Peyer's patch (tissue), 4 donors: ENCODE measurements around the gene DRD2. TPM values are rescaled to one million over a fixed set of nuclear protein-coding genes. Genes with fewer than 3 reads are reported as not detected.

Source experiments
- DNase-seq, 3 donors: peaks; one replicate each; pipeline ENCODE4 v3.0.0-alpha.2; 2017 to 2019
- H3K27ac ChIP-seq, 4 donors: fragments of 200-600 bp; sonication (generic); one replicate each; pipeline ENCODE4 v1.5.1; 2016 to 2019
- H3K27me3 ChIP-seq, 2 donors: fragments of 200-600 bp; sonication (generic); one replicate each; pipeline ENCODE4 v1.5.1; 2019
- H3K36me3 ChIP-seq, 3 donors: fragments of 200-600 bp; sonication (generic); one replicate each; pipeline ENCODE4 v1.5.1; 2016 to 2019
- H3K4me1 ChIP-seq, 4 donors: fragments of 200-600 bp; sonication (generic); one replicate each; pipeline ENCODE4 v1.5.1; 2016 to 2019
- H3K4me3 ChIP-seq, 4 donors: fragments of 200-600 bp; sonication (generic); 1 replicate in 3 of 4; 2 replicates in 1 of 4; pipeline ENCODE4 v1.5.1; 2016 to 2019; ENCODE audit warnings: mild to moderate bottlenecking in 1 of 4
- H3K9me3 ChIP-seq, 4 donors: fragments of 200-600 bp; sonication (generic); one replicate each; pipeline ENCODE4 v1.5.1; 2016 to 2019; ENCODE audit warnings: mild to moderate bottlenecking in 1 of 4
- CTCF ChIP-seq, 6 experiments: fragments of 450-650 bp in 4 of 6; fragments of 200-600 bp in 2 of 6; sonication (generic) in 1 of 6; IDR thresholded peaks; one replicate each; pipeline ENCODE4 v1.5.1; 2017 to 2019; ENCODE audit warnings: antibody characterized with exemption in 6 of 6, mild to moderate bottlenecking in 3 of 6, moderate library complexity in 1 of 6
- POLR2A ChIP-seq, 2 donors: fragments of 450-650 bp; IDR thresholded peaks; one replicate each; pipeline ENCODE4 v1.5.1; 2017; ENCODE audit warnings: antibody characterized with exemption in 2 of 2, mild to moderate bottlenecking in 2 of 2, moderate library complexity in 2 of 2
- total RNA-seq, 4 donors: library from RNA; depleted of rRNA; stranded (reverse); fragments of >200 nt; gene quantifications; one replicate each; pipeline ENCODE4 v1.1.0, GENCODE V29; 2016

The DRD2 gene
- total RNA-seq, 4 donors from 2014 or later = not detected

DNA sequence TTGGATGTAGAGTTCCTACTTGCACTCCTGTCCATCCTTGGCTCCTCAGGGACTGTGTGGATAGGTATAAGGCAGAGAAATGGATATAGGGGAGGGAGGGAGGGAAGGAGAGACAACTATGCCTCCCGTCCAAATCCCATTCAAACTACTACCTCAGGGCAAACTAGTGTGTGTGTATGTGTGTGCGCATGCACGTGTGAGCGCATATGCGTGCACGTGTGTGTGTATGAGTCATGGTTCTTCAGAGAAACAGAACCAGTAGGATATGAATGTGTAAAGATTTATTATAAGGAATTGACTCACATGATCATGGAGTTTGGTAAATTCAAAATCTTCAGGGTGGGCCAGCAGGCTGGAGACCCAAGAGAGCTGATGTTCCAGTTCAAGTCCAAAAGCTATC, 42.2 kb upstream of the DRD2 start:
- TF ChIP-seq CTCF (IDR thresholded peaks at IDR 0.05) = no peak
- no peak for TF ChIP-seq POLR2A (IDR thresholded peaks at IDR 0.05)
- H3K27ac ChIP-seq = no peak overlapping the region
- no peaks in the 10 kb centered on the region for H3K4me1 ChIP-seq
- no peaks in the 10 kb centered on the region for H3K9me3 ChIP-seq
- no peak overlapping the region for H3K4me3 ChIP-seq
- no peak for DNase-seq
- no peaks in the 10 kb centered on the region for H3K36me3 ChIP-seq
- no peaks in the 10 kb centered on the region for H3K27me3 ChIP-seq

DNA sequence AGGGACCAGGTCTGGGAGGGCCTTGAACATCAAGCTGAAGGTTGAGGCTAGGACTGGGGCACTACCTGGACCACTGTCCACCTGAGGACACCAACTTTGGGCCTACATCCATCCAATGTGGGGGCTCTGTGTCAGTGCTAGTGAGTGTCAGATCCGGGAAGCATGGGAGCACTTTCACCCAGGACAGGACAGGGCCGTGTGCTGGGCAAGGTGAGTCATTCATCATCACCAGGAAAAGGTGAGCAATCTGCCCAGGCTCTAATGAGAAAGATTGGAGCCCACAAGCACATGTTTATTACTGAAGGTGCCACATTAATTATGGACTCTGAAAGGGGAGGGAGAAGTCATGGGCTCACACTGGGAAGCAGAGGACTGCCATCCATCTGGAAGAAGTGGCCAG, 39.7 kb upstream of the DRD2 start:
- no peak overlapping the region for H3K4me3 ChIP-seq
- H3K27ac ChIP-seq = no peak overlapping the region
- H3K36me3 ChIP-seq = no peaks in the 10 kb centered on the region
- TF ChIP-seq CTCF (IDR thresholded peaks at IDR 0.05) (no peak), POLR2A (IDR thresholded peaks at IDR 0.05) (no peak)
- DNase-seq = no peak
- H3K9me3 ChIP-seq = no peaks in the 10 kb centered on the region
- H3K4me1 ChIP-seq = no peaks in the 10 kb centered on the region
- no peaks in the 10 kb centered on the region for H3K27me3 ChIP-seq

- H3K4me3 ChIP-seq = no peak overlapping the region
- no peak for DNase-seq
- H3K27me3 ChIP-seq = no peaks in the 10 kb centered on the region
- H3K36me3 ChIP-seq = no peaks in the 10 kb centered on the region
- no peaks in the 10 kb centered on the region for H3K4me1 ChIP-seq
- H3K9me3 ChIP-seq = no peaks in the 10 kb centered on the region
- no peak for TF ChIP-seq POLR2A (IDR thresholded peaks at IDR 0.05)
- TF ChIP-seq CTCF (IDR thresholded peaks at IDR 0.05) = no peak
- no peak overlapping the region for H3K27ac ChIP-seq
These were observed 32.1 kb upstream of the DRD2 start for GRCh38 chr11:113507341-113507740.

DNA sequence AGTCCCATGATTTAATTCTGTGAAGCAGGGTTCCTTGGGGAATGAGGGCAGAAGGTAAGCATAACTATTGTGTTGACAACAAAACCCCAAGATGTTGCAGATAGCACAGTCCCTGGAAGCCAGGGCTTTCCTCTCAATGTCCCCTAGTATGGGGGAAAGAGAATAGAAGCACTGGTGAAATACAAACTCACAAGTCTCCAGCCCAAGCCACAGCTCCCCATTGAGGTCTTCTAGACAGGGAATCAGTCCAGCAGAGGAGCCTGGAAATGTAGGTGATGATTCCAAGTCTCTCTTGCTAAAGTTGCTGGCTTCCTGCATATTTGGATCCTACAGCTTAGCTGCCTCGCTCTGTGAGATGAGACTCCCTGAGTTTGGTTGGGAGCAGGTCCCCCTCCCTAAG, 31.7 kb upstream of the DRD2 start:
- DNase-seq = no peak
- Histone ChIP-seq H3K27me3 (no peaks in the 10 kb centered on the region), H3K36me3 (no peaks in the 10 kb centered on the region), H3K9me3 (no peaks in the 10 kb centered on the region), H3K27ac (no peak overlapping the region), H3K4me3 (no peak overlapping the region), H3K4me1 (no peaks in the 10 kb centered on the region)
- TF ChIP-seq CTCF (IDR thresholded peaks at IDR 0.05) = no peak
- no peak for TF ChIP-seq POLR2A (IDR thresholded peaks at IDR 0.05)

DNA sequence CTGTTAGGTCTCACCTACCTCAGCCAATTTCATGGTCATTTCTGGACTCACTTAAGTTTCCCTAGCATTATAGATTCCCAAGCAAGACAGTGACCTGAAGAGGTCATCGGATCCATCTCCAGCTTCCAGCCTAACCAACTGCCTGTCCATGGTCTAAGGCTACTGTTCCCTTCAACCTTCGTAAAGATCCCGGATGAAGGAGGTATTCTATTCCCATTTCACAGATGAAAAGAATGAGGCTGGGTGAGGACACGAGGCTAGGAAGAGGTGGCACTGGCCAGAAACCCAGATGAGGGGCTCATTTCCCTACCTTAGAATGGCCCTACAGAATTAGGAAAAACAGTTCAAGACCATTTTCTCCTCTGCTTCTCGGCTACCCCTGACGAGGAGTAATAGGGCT, 31.3 kb upstream of the DRD2 start:
- H3K36me3 ChIP-seq = no peaks in the 10 kb centered on the region
- no peak overlapping the region for H3K4me3 ChIP-seq
- no peaks in the 10 kb centered on the region for H3K9me3 ChIP-seq
- no peak for DNase-seq
- no peaks in the 10 kb centered on the region for H3K4me1 ChIP-seq
- TF ChIP-seq POLR2A (IDR thresholded peaks at IDR 0.05) (no peak), CTCF (IDR thresholded peaks at IDR 0.05) (no peak)
- no peak overlapping the region for H3K27ac ChIP-seq
- no peaks in the 10 kb centered on the region for H3K27me3 ChIP-seq
